Esophagus muscularis mucosa (tissue), 4 donors: ENCODE results near the gene LGALS3BP.

Experiments used
- CTCF ChIP-seq, 3 experiments: fragments of 200-600 bp in 2 of 3; fragments of 450-650 bp in 1 of 3; sonication (generic) in 2 of 3; IDR thresholded peaks; one replicate each; pipeline ENCODE4 v1.5.1; 2017 to 2019; ENCODE audit warnings: antibody characterized with exemption in 3 of 3, mild to moderate bottlenecking in 2 of 3, moderate library complexity in 1 of 3
- EP300 ChIP-seq: sonication (generic); formaldehyde crosslinking; IDR thresholded peaks from one replicate; pipeline ENCODE4 v1.6.1; 2017; ENCODE audit warnings: antibody characterized with exemption
- POLR2A ChIP-seq: fragments of 450-650 bp; IDR thresholded peaks from one replicate; pipeline ENCODE4 v1.6.1; 2017; ENCODE audit warnings: antibody characterized with exemption, moderate library complexity, mild to moderate bottlenecking, low read depth
- POLR2AphosphoS5 ChIP-seq, 2 donors: sonication (generic); formaldehyde crosslinking; IDR thresholded peaks; one replicate each; pipeline ENCODE4 v1.6.1; 2017; ENCODE audit warnings: antibody characterized with exemption in 2 of 2

GRCh38 chr17:79019261-79019631, 39.5 kb upstream of the LGALS3BP start:
- TF ChIP-seq CTCF (IDR thresholded peaks at IDR 0.05) (no peak), POLR2A (no peak), EP300 (no peak), POLR2AphosphoS5 (IDR thresholded peaks at IDR 0.05) (no peak)
